KMS-11 (cell line): ENCODE data around the gene SHC3.

Experiments used
- H2AFZ ChIP-seq: fragments of 200-600 bp; sonication (generic); 2 replicates; pipeline ENCODE4 v1.6.1; 2016; ENCODE audit warnings: antibody characterized with exemption, mixed run types, low read depth
- H3K27ac ChIP-seq: fragments of 200-600 bp; sonication (generic); 2 replicates; pipeline ENCODE4 v1.6.1; 2016; ENCODE audit warnings: mild to moderate bottlenecking, mixed run types
- H3K27me3 ChIP-seq: fragments of 200-600 bp; sonication (generic); 2 replicates; pipeline ENCODE4 v1.6.1; 2017; ENCODE audit warnings: mild to moderate bottlenecking, low read depth, mixed run types, moderate library complexity; ENCODE audit not compliant: insufficient read depth
- H3K36me3 ChIP-seq: fragments of 200-600 bp; sonication (generic); 2 replicates; pipeline ENCODE4 v1.6.1; 2017; ENCODE audit warnings: mild to moderate bottlenecking, mixed run types; ENCODE audit not compliant: insufficient read depth
- H3K4me1 ChIP-seq: fragments of 200-600 bp; sonication (generic); 2 replicates; pipeline ENCODE4 v1.6.1; 2016; ENCODE audit warnings: mild to moderate bottlenecking, low read depth, mixed run types; ENCODE audit not compliant: poor library complexity, severe bottlenecking
- H3K4me2 ChIP-seq: fragments of 200-600 bp; sonication (generic); 2 replicates; pipeline ENCODE4 v1.7.0; 2016; ENCODE audit warnings: mild to moderate bottlenecking, mixed run types
- H3K4me3 ChIP-seq: fragments of 200-600 bp; sonication (generic); IDR thresholded peaks from 2 replicates; pipeline ENCODE4 v1.6.1; 2017; ENCODE audit warnings: low read depth, low read length, mixed read lengths; ENCODE audit not compliant: insufficient read depth
- H3K79me2 ChIP-seq: fragments of 200-600 bp; sonication (generic); 2 replicates; pipeline ENCODE4 v1.6.1; 2016; ENCODE audit warnings: low read depth, mixed run types; ENCODE audit not compliant: insufficient read depth
- H3K9ac ChIP-seq: fragments of 200-600 bp; sonication (generic); 2 replicates; pipeline ENCODE4 v1.6.1; 2016; ENCODE audit warnings: mild to moderate bottlenecking, mixed run types
- H4K20me1 ChIP-seq: fragments of 200-600 bp; sonication (generic); 2 replicates; pipeline ENCODE4 v1.6.1; 2016; ENCODE audit warnings: mild to moderate bottlenecking, mixed run types; ENCODE audit not compliant: insufficient read depth
- TF ChIP-seq, protein P1 (sequence below): fragments of 200-600 bp; sonication (generic); conservative IDR thresholded peaks from 2 replicates; pipeline ENCODE4 v1.6.1; 2017; ENCODE audit warnings: low read depth, mild to moderate bottlenecking, antibody characterized with exemption, low read length, moderate library complexity, mixed read lengths

The SHC3 gene

GRCh38 chr9:89026876-89027275 is 151.7 kb downstream of the SHC3 start:
- TF ChIP-seq, protein P1, sequence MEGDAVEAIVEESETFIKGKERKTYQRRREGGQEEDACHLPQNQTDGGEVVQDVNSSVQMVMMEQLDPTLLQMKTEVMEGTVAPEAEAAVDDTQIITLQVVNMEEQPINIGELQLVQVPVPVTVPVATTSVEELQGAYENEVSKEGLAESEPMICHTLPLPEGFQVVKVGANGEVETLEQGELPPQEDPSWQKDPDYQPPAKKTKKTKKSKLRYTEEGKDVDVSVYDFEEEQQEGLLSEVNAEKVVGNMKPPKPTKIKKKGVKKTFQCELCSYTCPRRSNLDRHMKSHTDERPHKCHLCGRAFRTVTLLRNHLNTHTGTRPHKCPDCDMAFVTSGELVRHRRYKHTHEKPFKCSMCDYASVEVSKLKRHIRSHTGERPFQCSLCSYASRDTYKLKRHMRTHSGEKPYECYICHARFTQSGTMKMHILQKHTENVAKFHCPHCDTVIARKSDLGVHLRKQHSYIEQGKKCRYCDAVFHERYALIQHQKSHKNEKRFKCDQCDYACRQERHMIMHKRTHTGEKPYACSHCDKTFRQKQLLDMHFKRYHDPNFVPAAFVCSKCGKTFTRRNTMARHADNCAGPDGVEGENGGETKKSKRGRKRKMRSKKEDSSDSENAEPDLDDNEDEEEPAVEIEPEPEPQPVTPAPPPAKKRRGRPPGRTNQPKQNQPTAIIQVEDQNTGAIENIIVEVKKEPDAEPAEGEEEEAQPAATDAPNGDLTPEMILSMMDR = no peak
- no peaks in the 10 kb centered on the region for H4K20me1 ChIP-seq
- no peaks in the 10 kb centered on the region for H3K36me3 ChIP-seq
- no peak overlapping the region for H3K9ac ChIP-seq
- H3K4me1 ChIP-seq = no peaks in the 10 kb centered on the region
- H3K27me3 ChIP-seq = no peaks in the 10 kb centered on the region
- no peak overlapping the region for H3K27ac ChIP-seq
- H3K4me3 ChIP-seq = no peak overlapping the region
- H3K79me2 ChIP-seq = no peaks in the 10 kb centered on the region
- no peak overlapping the region for H2AFZ ChIP-seq
- H3K4me2 ChIP-seq = no peak overlapping the region

DNA sequence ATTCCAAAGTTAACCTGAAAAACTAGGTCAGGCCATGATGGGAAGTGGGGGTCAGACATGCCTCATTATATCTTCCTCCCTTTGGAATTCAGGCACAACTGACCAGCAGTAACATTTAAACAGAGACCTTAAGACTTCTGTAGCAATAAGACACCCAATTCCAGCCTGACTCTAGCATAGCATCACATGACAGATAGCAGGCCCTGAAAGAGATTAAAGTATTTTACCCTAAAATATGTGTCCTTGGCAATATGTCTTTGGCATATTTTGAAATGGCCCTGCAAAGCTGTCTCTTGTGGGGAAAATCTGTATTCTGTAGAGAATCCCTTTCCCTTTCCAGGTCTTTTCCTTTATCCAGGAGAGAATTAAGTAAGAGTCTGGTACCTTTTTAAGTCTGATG is 153.1 kb downstream of the SHC3 start:
- Histone ChIP-seq H3K36me3 (no peaks in the 10 kb centered on the region), H4K20me1 (no peaks in the 10 kb centered on the region), H3K4me3 (no peak overlapping the region), H3K79me2 (no peaks in the 10 kb centered on the region), H3K9ac (no peak overlapping the region), H3K27me3 (no peaks in the 10 kb centered on the region), H3K4me2 (no peak overlapping the region), H3K4me1 (no peaks in the 10 kb centered on the region), H2AFZ (no peak overlapping the region), H3K27ac (no peak overlapping the region)
- TF ChIP-seq, protein P1 = no peak

- Histone ChIP-seq H3K36me3 (no peaks in the 10 kb centered on the region), H3K79me2 (no peaks in the 10 kb centered on the region)
- TF ChIP-seq, protein P1 = no peak
Observed at GRCh38 chr9:89024727-89025126, 153.9 kb downstream of the SHC3 start.

DNA sequence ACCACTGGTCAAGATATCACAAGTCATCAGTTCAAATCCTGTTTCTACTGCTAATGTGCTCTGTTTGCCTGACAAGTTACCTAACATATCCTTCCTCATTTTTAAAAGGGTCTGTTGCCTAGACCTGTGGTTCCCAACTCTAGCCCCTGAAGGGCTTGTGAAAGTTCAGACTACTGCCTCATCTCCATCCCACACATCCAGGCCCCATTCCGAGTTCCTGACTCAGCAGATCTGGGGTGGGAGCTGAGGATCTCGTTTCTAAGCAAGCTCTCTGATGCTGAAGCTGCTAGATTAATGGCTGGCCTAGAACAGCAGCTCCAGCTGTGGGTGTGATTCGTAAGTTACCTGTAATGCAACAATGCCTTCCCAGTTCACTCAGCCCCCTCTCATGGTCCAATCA is 154.9 kb downstream of the SHC3 start:
- H3K4me1 ChIP-seq = no peaks in the 10 kb centered on the region
- no peak overlapping the region for H3K9ac ChIP-seq
- TF ChIP-seq, protein P1 = no peak
- no peaks in the 10 kb centered on the region for H3K36me3 ChIP-seq
- no peaks in the 10 kb centered on the region for H3K79me2 ChIP-seq
- no peaks in the 10 kb centered on the region for H4K20me1 ChIP-seq
- H3K4me2 ChIP-seq = no peak overlapping the region
- no peak overlapping the region for H3K4me3 ChIP-seq
- H2AFZ ChIP-seq = no peak overlapping the region
- no peaks in the 10 kb centered on the region for H3K27me3 ChIP-seq
- no peak overlapping the region for H3K27ac ChIP-seq

More at GRCh38 chr9:89024727-89025126, 153.9 kb downstream of the SHC3 start:
- no peak overlapping the region for H3K9ac ChIP-seq
- H3K4me1 ChIP-seq = no peaks in the 10 kb centered on the region
- H3K4me3 ChIP-seq = no peak overlapping the region
- H3K27me3 ChIP-seq = no peaks in the 10 kb centered on the region
- H3K4me2 ChIP-seq = no peak overlapping the region
- no peak overlapping the region for H2AFZ ChIP-seq
- no peaks in the 10 kb centered on the region for H4K20me1 ChIP-seq
- no peak overlapping the region for H3K27ac ChIP-seq

DNA sequence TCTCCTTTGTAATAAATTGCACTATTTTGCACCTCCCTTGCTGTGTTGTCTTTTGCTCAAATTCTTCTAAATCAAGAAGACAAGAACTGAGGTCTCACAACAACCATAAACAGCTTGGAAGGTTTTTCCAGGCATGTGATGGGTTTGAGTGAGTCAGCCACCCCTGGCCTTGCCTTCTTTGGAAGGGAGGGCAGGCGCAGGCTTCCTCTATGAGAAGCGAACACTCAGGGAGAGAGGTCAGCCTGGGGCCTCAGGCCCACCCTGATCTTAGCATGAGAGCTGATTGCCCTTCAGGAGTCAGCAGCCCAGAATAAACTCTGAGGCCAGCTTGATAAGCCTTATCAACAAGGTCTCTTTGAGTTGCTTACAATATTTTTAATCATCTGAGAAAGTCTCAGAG is 155.7 kb downstream of the SHC3 start:
- TF ChIP-seq, protein P1 = no peak
- Histone ChIP-seq H3K79me2 (no peaks in the 10 kb centered on the region), H3K9ac (no peak overlapping the region), H3K4me2 (no peak overlapping the region), H3K27ac (no peak overlapping the region), H3K4me1 (no peaks in the 10 kb centered on the region), H3K4me3 (no peak overlapping the region), H4K20me1 (no peaks in the 10 kb centered on the region), H3K27me3 (no peaks in the 10 kb centered on the region), H3K36me3 (no peaks in the 10 kb centered on the region), H2AFZ (no peak overlapping the region)
